Measurements from ENCODE around the gene ARHGEF10L.

GRCh38 chr1:17687145-17687544, 147.6 kb downstream of the ARHGEF10L start:
- no peak for TF ChIP-seq CTCF (conservative IDR thresholded peaks at IDR 0.05)
- no peak for TF ChIP-seq ZFX (IDR thresholded peaks at IDR 0.05)

Measured in C4-2B (cell line).